Neural crest cell (in vitro differentiated cells): Measurements from ENCODE around the gene SNX6. TPM values are rescaled to one million over a fixed set of nuclear protein-coding genes. Genes with fewer than 3 reads are reported as not detected.
"Not testable (repeated sequence)": the region's sequence is repeated elsewhere in the genome, so short reads cannot be mapped to it uniquely, and the experiment has no call there.

ENCODE experiments used
- DNase-seq: peaks from one replicate; pipeline ENCODE4 v3.0.0; 2021; ENCODE audit warnings: low read depth, mixed read lengths, low spot score
- H3K27ac Mint-ChIP-seq: one replicate; pipeline ENCODE4 v1.8.0; 2021; ENCODE audit warnings: mild to moderate bottlenecking, mixed read lengths; ENCODE audit not compliant: unreplicated experiment
- H3K27me3 Mint-ChIP-seq: 2 replicates; pipeline ENCODE4 v1.8.0; 2021; ENCODE audit warnings: low read depth, mild to moderate bottlenecking, mixed read lengths
- H3K36me3 Mint-ChIP-seq: 2 replicates; pipeline ENCODE4 v1.8.0; 2021; ENCODE audit warnings: low read depth, mild to moderate bottlenecking, mixed read lengths
- H3K4me1 Mint-ChIP-seq: 2 replicates; pipeline ENCODE4 v1.8.0; 2021; ENCODE audit warnings: mixed read lengths
- H3K4me3 Mint-ChIP-seq: one replicate; pipeline ENCODE4 v1.8.0; 2021; ENCODE audit warnings: mild to moderate bottlenecking, mixed read lengths
- H3K9me3 Mint-ChIP-seq: 2 replicates; pipeline ENCODE4 v1.8.0; 2021; ENCODE audit warnings: mixed read lengths
- CTCF ChIP-seq: fragments of 200-600 bp; sonication (generic); conservative IDR thresholded peaks from 2 replicates; pipeline ENCODE4 v1.5.0; 2021; ENCODE audit warnings: antibody characterized with exemption, mild to moderate bottlenecking
- total RNA-seq: library from RNA; stranded (reverse); gene quantifications from 2 replicates; pipeline ENCODE4 v1.2.1, GENCODE V29; 2021

The SNX6 gene
- total RNA-seq, 1 donor from 2014 or later, result 71.1 TPM

GRCh38 chr14:34660796-34661195, 30.8 kb upstream of the SNX6 start:
- H3K4me3 Mint-ChIP-seq, result no peak overlapping the region
- no peaks in the 10 kb centered on the region for H3K27me3 Mint-ChIP-seq
- H3K9me3 Mint-ChIP-seq, result peaks cover 5% of the 10 kb centered on the region
- H3K4me1 Mint-ChIP-seq, result no peaks in the 10 kb centered on the region
- no peak for TF ChIP-seq CTCF
- DNase-seq, result no peak
- H3K36me3 Mint-ChIP-seq, result no peaks in the 10 kb centered on the region
- H3K27ac Mint-ChIP-seq, result no peak overlapping the region

GRCh38 chr14:34655959-34656358, 26.0 kb upstream of the SNX6 start:
- Mint-ChIP-seq H3K4me1 (no peaks in the 10 kb centered on the region), H3K27me3 (no peaks in the 10 kb centered on the region), H3K27ac (no peak overlapping the region), H3K4me3 (no peak overlapping the region), H3K36me3 (no peaks in the 10 kb centered on the region), H3K9me3 (peaks cover 4% of the 10 kb centered on the region)
- TF ChIP-seq CTCF, result no peak
- no peak for DNase-seq

- not testable (repeated sequence) for H3K27ac Mint-ChIP-seq, H3K27me3 Mint-ChIP-seq, DNase-seq, H3K9me3 Mint-ChIP-seq, H3K4me3 Mint-ChIP-seq, H3K4me1 Mint-ChIP-seq, H3K36me3 Mint-ChIP-seq
Observed at GRCh38 chr14:34653073-34653472, 23.1 kb upstream of the SNX6 start.

- H3K4me1 Mint-ChIP-seq, H3K27me3 Mint-ChIP-seq, H3K36me3 Mint-ChIP-seq, H3K4me3 Mint-ChIP-seq, DNase-seq, H3K9me3 Mint-ChIP-seq, H3K27ac Mint-ChIP-seq: not testable (repeated sequence)
Observed at GRCh38 chr14:34652348-34652747, 22.4 kb upstream of the SNX6 start.

GRCh38 chr14:34650786-34651584, 21.0 kb upstream of the SNX6 start:
- TF ChIP-seq CTCF, result no peak
- peak overlapping the region; percentile 59 for H3K27ac Mint-ChIP-seq
- DNase-seq, result no peak
- H3K27me3 Mint-ChIP-seq, result no peaks in the 10 kb centered on the region
- no peaks in the 10 kb centered on the region for H3K4me1 Mint-ChIP-seq
- H3K4me3 Mint-ChIP-seq, result no peak overlapping the region
- no peaks in the 10 kb centered on the region for H3K9me3 Mint-ChIP-seq
- H3K36me3 Mint-ChIP-seq, result no peaks in the 10 kb centered on the region

- not testable (repeated sequence) for H3K4me1 Mint-ChIP-seq, H3K4me3 Mint-ChIP-seq, H3K9me3 Mint-ChIP-seq, H3K27me3 Mint-ChIP-seq, H3K36me3 Mint-ChIP-seq, H3K27ac Mint-ChIP-seq, DNase-seq
Observed at GRCh38 chr14:34650006-34650405, 20.1 kb upstream of the SNX6 start.

GRCh38 chr14:34649344-34649743, 19.4 kb upstream of the SNX6 start:
- no peak for DNase-seq
- Mint-ChIP-seq H3K27me3 (no peaks in the 10 kb centered on the region), H3K9me3 (no peaks in the 10 kb centered on the region), H3K4me3 (no peak overlapping the region), H3K27ac (peak overlapping the region; percentile 9), H3K4me1 (no peaks in the 10 kb centered on the region), H3K36me3 (no peaks in the 10 kb centered on the region)
- TF ChIP-seq CTCF, result no peak
